Stimulated activated naive CD8-positive, alpha-beta T cell treated with anti-CD3 and anti-CD28 coated beads, Interleukin-15, amount 100 ng/mL, for 72 hours (primary cell): ENCODE data around the gene CCDC154.

Experiments used
- ATAC-seq: fragments of 150-1000 bp; cut with Tn5 transposase; 2 replicates; pipeline ENCODE4 v1.10.0; 2021; ENCODE audit warnings: mild to moderate bottlenecking, moderate library complexity
- DNase-seq, 2 donors: peaks; one replicate each; pipeline ENCODE4 v3.0.0; 2021 to 2022
- H3K27ac Mint-ChIP-seq, 2 donors: one replicate each; pipeline ENCODE4 v1.8.0; 2022; ENCODE audit warnings: mild to moderate bottlenecking in 2 of 2, mixed read lengths in 2 of 2, moderate library complexity in 2 of 2
- H3K27me3 Mint-ChIP-seq: one replicate; pipeline ENCODE4 v1.8.0; 2022; ENCODE audit warnings: mixed read lengths
- H3K4me1 Mint-ChIP-seq: one replicate; pipeline ENCODE4 v1.8.0; 2022; ENCODE audit warnings: mild to moderate bottlenecking, mixed read lengths
- H3K4me3 Mint-ChIP-seq, 2 donors: one replicate each; pipeline ENCODE4 v1.8.0; 2022; ENCODE audit warnings: mild to moderate bottlenecking in 2 of 2, mixed read lengths in 2 of 2, moderate library complexity in 1 of 2
- H3K9me3 Mint-ChIP-seq, 2 donors: one replicate each; pipeline ENCODE4 v1.8.0; 2022; ENCODE audit warnings: mixed read lengths in 2 of 2

Gene CCDC154

GRCh38 chr16:1464894-1465566, 20.7 kb upstream of the CCDC154 start:
- Mint-ChIP-seq H3K27ac (peak overlapping the region in 1 of 2 donors; percentile 2), H3K9me3 (no peaks in the 10 kb centered on the region), H3K4me1 (peaks cover 23% of the 10 kb centered on the region), H3K4me3 (no peak overlapping the region), H3K27me3 (no peaks in the 10 kb centered on the region)
- ATAC-seq (no peak), DNase-seq (no peak)

- Mint-ChIP-seq H3K27ac (peak overlapping the region in 1 of 2 donors; percentile 27), H3K9me3 (no peaks in the 10 kb centered on the region), H3K27me3 (no peaks in the 10 kb centered on the region), H3K4me1 (peaks cover 18% of the 10 kb centered on the region), H3K4me3 (no peak overlapping the region)
- DNase-seq (no peak), ATAC-seq (no peak)
These were observed 20.0 kb upstream of the CCDC154 start for GRCh38 chr16:1464196-1464893.

GRCh38 chr16:1461146-1461545, 16.8 kb upstream of the CCDC154 start:
- Mint-ChIP-seq H3K27ac (no peak overlapping the region), H3K4me1 (peaks cover 14% of the 10 kb centered on the region), H3K9me3 (no peaks in the 10 kb centered on the region), H3K27me3 (no peaks in the 10 kb centered on the region), H3K4me3 (no peak overlapping the region)
- no peak for ATAC-seq
- DNase-seq: no peak

DNA sequence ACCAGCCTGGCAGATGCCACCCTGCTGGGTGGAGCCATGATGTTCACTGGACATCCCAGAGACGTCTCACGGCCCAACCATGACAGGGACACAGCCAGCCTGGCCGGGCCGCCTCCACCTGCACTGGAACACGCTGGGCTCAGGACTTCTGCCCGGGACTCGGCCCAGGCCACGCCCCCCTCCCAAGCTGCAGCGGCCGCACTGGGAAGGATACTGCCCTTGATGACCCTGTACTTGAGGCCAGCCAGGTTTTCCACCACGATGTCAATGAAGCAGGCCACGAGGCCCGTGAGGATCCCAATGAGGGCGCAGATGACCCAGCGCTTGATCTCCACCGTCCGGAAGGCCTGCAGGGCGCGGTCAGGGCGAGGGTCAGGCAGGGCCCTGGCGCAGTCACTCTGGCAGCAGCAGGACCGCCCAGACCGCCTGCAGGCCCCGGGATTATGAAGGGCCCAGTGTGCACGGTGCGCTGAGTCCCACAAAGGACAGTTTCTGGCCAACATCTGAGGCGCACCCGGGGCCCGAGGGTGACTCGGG, 16.3 kb upstream of the CCDC154 start:
- no peaks in the 10 kb centered on the region for H3K9me3 Mint-ChIP-seq
- H3K4me1 Mint-ChIP-seq: peaks cover 14% of the 10 kb centered on the region
- DNase-seq (no peak), ATAC-seq (no peak)
- no peak overlapping the region for H3K27ac Mint-ChIP-seq
- no peaks in the 10 kb centered on the region for H3K27me3 Mint-ChIP-seq
- no peak overlapping the region for H3K4me3 Mint-ChIP-seq

GRCh38 chr16:1459967-1460366, 15.6 kb upstream of the CCDC154 start:
- peaks cover 13% of the 10 kb centered on the region for H3K4me1 Mint-ChIP-seq
- no peak overlapping the region for H3K4me3 Mint-ChIP-seq
- H3K27me3 Mint-ChIP-seq: no peaks in the 10 kb centered on the region
- H3K27ac Mint-ChIP-seq: no peak overlapping the region
- ATAC-seq (no peak), DNase-seq (no peak)
- no peaks in the 10 kb centered on the region for H3K9me3 Mint-ChIP-seq

GRCh38 chr16:1458977-1459341, 14.6 kb upstream of the CCDC154 start:
- H3K27me3 Mint-ChIP-seq: no peaks in the 10 kb centered on the region
- peak overlapping the region; percentile 80 for H3K27ac Mint-ChIP-seq
- H3K4me1 Mint-ChIP-seq: peaks cover 9% of the 10 kb centered on the region
- DNase-seq (no peak), ATAC-seq (no peak)
- no peaks in the 10 kb centered on the region for H3K9me3 Mint-ChIP-seq
- no peak overlapping the region for H3K4me3 Mint-ChIP-seq

DNA sequence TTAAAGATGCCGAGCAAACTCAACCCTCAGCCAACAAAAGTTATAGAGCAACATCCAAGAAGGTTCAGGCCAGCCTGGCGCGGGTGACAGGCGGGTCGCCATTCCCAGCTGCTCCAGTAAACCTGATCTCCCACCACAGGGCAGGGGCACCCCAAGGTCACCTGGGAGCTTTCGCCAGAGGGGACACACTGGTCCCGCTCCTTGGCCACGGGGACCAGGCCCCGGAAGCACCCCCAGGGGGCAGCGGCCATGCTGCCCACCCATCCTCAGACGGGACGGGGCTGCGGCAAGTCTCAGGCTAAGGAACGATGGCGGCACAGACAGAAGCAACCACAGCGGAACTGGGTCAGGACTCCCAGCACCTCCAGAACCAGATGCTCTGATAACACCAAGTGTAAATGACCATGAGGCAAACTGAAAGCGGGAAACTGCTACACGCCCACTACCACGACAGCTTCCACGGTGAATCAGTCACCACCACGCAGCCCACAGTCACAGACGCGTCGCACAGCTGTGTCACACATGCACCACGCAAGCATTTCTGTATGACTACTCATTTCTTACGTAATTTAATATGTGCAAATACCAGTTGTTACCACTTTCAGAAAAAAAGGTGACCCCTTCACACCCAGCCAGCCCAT, 14.1 kb upstream of the CCDC154 start:
- Mint-ChIP-seq H3K27ac (peak overlapping the region; percentile 80), H3K27me3 (no peaks in the 10 kb centered on the region)

DNA sequence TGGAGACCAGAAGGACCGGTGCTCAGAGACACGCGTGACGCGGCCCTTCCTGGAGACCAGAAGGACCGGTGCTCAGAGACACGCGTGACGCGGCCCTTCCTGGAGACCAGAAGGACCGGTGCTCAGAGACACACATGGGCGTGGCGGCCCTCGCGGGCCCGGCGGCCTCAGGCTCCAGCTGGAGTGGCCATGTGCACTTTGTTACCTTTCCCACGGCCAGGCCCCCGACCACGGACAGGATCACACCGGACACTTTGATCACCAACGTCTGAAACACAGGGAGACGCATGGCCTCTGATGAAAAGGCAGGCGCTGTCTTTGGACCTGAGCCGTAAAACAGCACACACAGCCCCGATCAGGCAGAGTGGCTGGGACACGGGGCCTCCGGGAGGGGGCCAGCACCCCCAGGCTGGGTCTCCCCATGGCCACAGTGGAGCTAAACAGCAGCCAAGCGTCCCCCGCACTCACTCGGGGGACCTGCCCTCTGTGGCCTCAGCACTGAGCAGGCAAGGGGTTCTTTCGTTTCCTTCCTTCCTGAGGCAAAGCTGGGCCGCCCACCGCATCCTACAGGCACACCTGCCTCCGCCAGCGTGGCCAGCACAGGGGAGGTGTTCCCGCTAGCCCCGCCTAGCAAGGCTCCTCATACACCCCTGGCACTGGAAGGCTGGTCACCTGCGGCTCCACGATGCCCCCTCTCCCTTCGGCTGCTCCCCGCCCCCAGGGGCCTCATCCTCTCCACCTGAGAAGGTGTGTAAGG, 13.3 kb upstream of the CCDC154 start:
- ATAC-seq: no peak
- no peaks in the 10 kb centered on the region for H3K27me3 Mint-ChIP-seq
- H3K4me3 Mint-ChIP-seq: no peak overlapping the region
- H3K9me3 Mint-ChIP-seq: no peaks in the 10 kb centered on the region
- no peak overlapping the region for H3K27ac Mint-ChIP-seq
- no peak for DNase-seq
- peaks cover 9% of the 10 kb centered on the region for H3K4me1 Mint-ChIP-seq

More for the DNA sequence above, 14.1 kb upstream of the CCDC154 start:
- Mint-ChIP-seq H3K4me1 (peaks cover 9% of the 10 kb centered on the region), H3K4me3 (no peak overlapping the region), H3K9me3 (no peaks in the 10 kb centered on the region)
- ATAC-seq (peak; percentile 84), DNase-seq (peak in 1 of 2 donors; percentile 50)

- Mint-ChIP-seq H3K27me3 (no peaks in the 10 kb centered on the region), H3K9me3 (no peaks in the 10 kb centered on the region), H3K4me3 (no peak overlapping the region), H3K27ac (no peak overlapping the region), H3K4me1 (peaks cover 9% of the 10 kb centered on the region)
- DNase-seq: no peak
- ATAC-seq: no peak
These were observed 12.6 kb upstream of the CCDC154 start for GRCh38 chr16:1456951-1457350.

- ATAC-seq (no peak), DNase-seq (no peak)
- Mint-ChIP-seq H3K27me3 (no peaks in the 10 kb centered on the region), H3K9me3 (no peaks in the 10 kb centered on the region), H3K4me3 (no peak overlapping the region), H3K27ac (no peak overlapping the region), H3K4me1 (peaks cover 14% of the 10 kb centered on the region)
These were observed 11.1 kb upstream of the CCDC154 start for GRCh38 chr16:1455190-1456171.

- no peak for ATAC-seq
- Mint-ChIP-seq H3K27me3 (no peaks in the 10 kb centered on the region), H3K9me3 (no peaks in the 10 kb centered on the region), H3K27ac (no peak overlapping the region), H3K4me3 (no peak overlapping the region), H3K4me1 (peaks cover 14% of the 10 kb centered on the region)
- no peak for DNase-seq
These were observed 10.2 kb upstream of the CCDC154 start for GRCh38 chr16:1454561-1454960.

DNA sequence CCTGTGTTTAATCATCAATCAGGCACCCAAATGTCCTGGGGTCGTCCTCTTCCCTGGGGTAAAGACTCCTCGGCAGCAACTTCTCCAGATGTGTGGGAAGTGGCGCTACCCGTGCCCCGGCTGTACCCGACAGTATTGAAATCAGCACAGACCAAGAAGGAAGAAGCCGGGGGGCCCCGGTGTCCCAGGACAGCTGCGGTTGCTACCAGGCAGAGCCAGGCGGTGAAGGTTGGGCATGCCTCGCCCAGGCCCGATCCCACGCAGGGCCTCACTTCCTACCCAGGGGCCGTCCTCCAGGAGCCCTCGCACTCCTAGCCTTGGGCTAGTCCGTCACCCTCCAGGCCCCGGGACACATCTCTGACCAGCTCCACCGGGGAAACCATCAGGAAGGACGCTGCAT, 9.0 kb upstream of the CCDC154 start:
- ATAC-seq (no peak), DNase-seq (no peak)
- Mint-ChIP-seq H3K9me3 (no peaks in the 10 kb centered on the region), H3K27me3 (no peaks in the 10 kb centered on the region), H3K4me3 (no peak overlapping the region), H3K27ac (no peak overlapping the region), H3K4me1 (peaks cover 5% of the 10 kb centered on the region)

GRCh38 chr16:1452530-1452929, 8.2 kb upstream of the CCDC154 start:
- Mint-ChIP-seq H3K27ac (no peak overlapping the region), H3K9me3 (no peaks in the 10 kb centered on the region), H3K4me3 (no peak overlapping the region), H3K27me3 (no peaks in the 10 kb centered on the region), H3K4me1 (peaks cover 5% of the 10 kb centered on the region)
- DNase-seq: no peak
- ATAC-seq: no peak

- Mint-ChIP-seq H3K4me3 (no peak overlapping the region), H3K9me3 (no peaks in the 10 kb centered on the region), H3K27ac (peak overlapping the region; percentile 48 to 78), H3K4me1 (peaks cover 5% of the 10 kb centered on the region), H3K27me3 (no peaks in the 10 kb centered on the region)
- ATAC-seq (no peak), DNase-seq (no peak)
These were observed 7.5 kb upstream of the CCDC154 start for GRCh38 chr16:1451702-1452392.
